Esophagus muscularis mucosa (tissue), 4 donors: ENCODE results near the gene ATP9A. TPM values are rescaled to one million over a fixed set of nuclear protein-coding genes. Genes with fewer than 3 reads are reported as not detected.
"Not testable (repeated sequence)": the region's sequence is repeated elsewhere in the genome, so short reads cannot be mapped to it uniquely, and the experiment has no call there.

Experiments
- DNase-seq: peaks from one replicate; pipeline ENCODE4 v3.0.0-alpha.2; 2017; ENCODE audit errors: extremely low spot score
- H3K27ac ChIP-seq, 4 donors: fragments of 200-600 bp; sonication (generic); replicated peaks in 1 of 4; 1 replicate in 3 of 4; 2 replicates in 1 of 4; pipeline ENCODE4 v1.5.1; 2016 to 2019; ENCODE audit warnings: mild to moderate bottlenecking in 1 of 4
- H3K27me3 ChIP-seq, 4 donors: fragments of 200-600 bp; sonication (generic); one replicate each; pipeline versions ENCODE4 v1.5.1 to v1.6.0; 2016 to 2019
- H3K36me3 ChIP-seq, 4 donors: fragments of 200-600 bp; sonication (generic); one replicate each; pipeline ENCODE4 v1.5.1; 2016 to 2019
- H3K4me1 ChIP-seq, 4 donors: fragments of 200-600 bp; sonication (generic); one replicate each; pipeline ENCODE4 v1.5.1; 2016 to 2019
- H3K4me3 ChIP-seq, 4 donors: fragments of 200-600 bp; sonication (generic); 1 replicate in 2 of 4; 2 replicates in 2 of 4; pipeline ENCODE4 v1.5.1; 2016 to 2019; ENCODE audit warnings: mild to moderate bottlenecking in 4 of 4, moderate library complexity in 1 of 4
- H3K9me3 ChIP-seq, 4 donors: fragments of 200-600 bp; sonication (generic); 1 replicate in 3 of 4; 2 replicates in 1 of 4; pipeline ENCODE4 v1.5.1; 2016 to 2019
- CTCF ChIP-seq, 3 experiments: fragments of 200-600 bp in 2 of 3; fragments of 450-650 bp in 1 of 3; sonication (generic) in 2 of 3; IDR thresholded peaks; one replicate each; pipeline ENCODE4 v1.5.1; 2017 to 2019; ENCODE audit warnings: antibody characterized with exemption in 3 of 3, mild to moderate bottlenecking in 2 of 3, moderate library complexity in 1 of 3
- EP300 ChIP-seq: sonication (generic); formaldehyde crosslinking; IDR thresholded peaks from one replicate; pipeline ENCODE4 v1.6.1; 2017; ENCODE audit warnings: antibody characterized with exemption
- POLR2A ChIP-seq: fragments of 450-650 bp; IDR thresholded peaks from one replicate; pipeline ENCODE4 v1.6.1; 2017; ENCODE audit warnings: antibody characterized with exemption, moderate library complexity, mild to moderate bottlenecking, low read depth
- POLR2AphosphoS5 ChIP-seq, 2 donors: sonication (generic); formaldehyde crosslinking; IDR thresholded peaks; one replicate each; pipeline ENCODE4 v1.6.1; 2017; ENCODE audit warnings: antibody characterized with exemption in 2 of 2
- WGBS: methylation state at CpG from one replicate; pipeline ENCODE4 v1.1.5; 2018; 5-methylcytosine and 5-hydroxymethylcytosine counted together
- intact Hi-C: fragments of 100-400 bp; cut with DNase I; formaldehyde crosslinking; loops from one replicate; pipeline ENCODE4 v1.15.1; 2023
- total RNA-seq, 4 donors: library from RNA; depleted of rRNA; stranded (reverse); fragments of >200 nt; gene quantifications; one replicate each; pipeline versions ENCODE4 v1.1.0 to v1.2.1, GENCODE V29; 2016

Gene ATP9A
- total RNA-seq, 4 donors from 2014 or later, result 44.4 to 70.9 (median 56.0) TPM

DNA sequence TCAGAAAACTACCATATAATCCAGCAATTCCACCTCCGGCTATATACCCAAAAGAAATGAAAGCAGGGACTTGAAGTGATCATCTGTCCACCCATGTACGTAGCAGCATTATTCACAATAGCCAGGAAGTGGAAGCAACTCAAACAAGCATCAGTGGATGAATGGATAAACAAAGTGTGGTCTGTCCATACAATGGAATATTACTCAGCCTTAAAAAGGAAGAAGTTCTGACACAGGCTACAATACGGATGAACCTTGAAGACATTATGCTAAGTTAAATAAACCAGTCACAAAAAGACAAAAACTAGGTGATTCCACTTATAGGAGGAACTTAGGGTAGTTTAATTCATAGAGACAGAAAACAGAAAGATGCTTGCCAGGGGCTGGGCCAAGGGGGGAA, 76.5 kb downstream of the ATP9A start:
- Histone ChIP-seq H3K4me1 (peaks cover 0 to 14% (median 11%) of the 10 kb centered on the region in 4 donors), H3K36me3 (peaks cover 4 to 76% (median 39%) of the 10 kb centered on the region in 4 donors), H3K4me3 (no peak overlapping the region), H3K9me3 (no peaks in the 10 kb centered on the region), H3K27ac (no peak overlapping the region), H3K27me3 (no peaks in the 10 kb centered on the region)
- TF ChIP-seq POLR2AphosphoS5 (IDR thresholded peaks at IDR 0.05) (no peak), EP300 (no peak), POLR2A (no peak), CTCF (IDR thresholded peaks at IDR 0.05) (no peak)
- DNase-seq, result no peak
- 100% methylated on average over 3 of the region's 3 CpGs for WGBS
- intact Hi-C loops, result no loop called here

DNA sequence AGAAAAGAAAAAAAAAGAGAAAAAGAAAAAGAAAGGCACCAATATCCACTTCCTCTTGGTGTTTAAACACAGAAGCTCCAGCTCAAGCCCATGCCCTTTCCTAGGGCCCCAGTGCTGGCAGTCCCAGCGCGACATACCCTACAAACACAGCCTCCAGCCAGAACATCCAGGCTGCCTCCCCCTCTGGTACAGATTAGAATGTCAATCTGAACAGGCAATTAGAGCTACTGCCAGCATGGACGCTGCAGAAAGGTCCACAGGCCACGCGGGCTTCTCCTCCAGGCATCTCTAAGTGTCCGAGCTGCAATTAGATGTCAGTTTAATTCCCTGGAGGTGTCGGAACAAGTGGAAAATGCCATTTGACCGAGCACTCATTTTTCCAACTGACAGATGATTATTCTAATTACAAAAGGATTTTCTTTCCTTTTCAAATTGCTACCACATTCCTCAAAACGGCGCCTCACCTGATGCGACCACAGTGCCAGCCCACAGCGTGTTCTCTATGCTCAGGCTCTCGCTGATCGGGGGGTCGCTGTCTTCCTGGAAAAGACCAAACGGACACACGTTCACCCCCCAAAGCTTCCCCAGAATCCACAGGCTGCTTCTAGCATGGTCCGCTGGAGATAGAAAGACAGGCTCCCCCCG, 79.5 kb downstream of the ATP9A start:
- no peak overlapping the region for H3K27ac ChIP-seq
- intact Hi-C loops, result no loop called here
- no peak overlapping the region for H3K4me3 ChIP-seq
- no peaks in the 10 kb centered on the region for H3K27me3 ChIP-seq
- TF ChIP-seq POLR2AphosphoS5 (IDR thresholded peaks at IDR 0.05) (no peak), EP300 (no peak), CTCF (IDR thresholded peaks at IDR 0.05) (no peak)
- no peak for DNase-seq
- H3K4me1 ChIP-seq, result no peaks in the 10 kb centered on the region
- 88% methylated on average over 19 of the region's 19 CpGs for WGBS
- peaks cover 4 to 74% (median 35%) of the 10 kb centered on the region in 4 donors for H3K36me3 ChIP-seq
- no peaks in the 10 kb centered on the region for H3K9me3 ChIP-seq

GRCh38 chr20:51687630-51688029, 80.6 kb downstream of the ATP9A start:
- no peaks in the 10 kb centered on the region for H3K4me1 ChIP-seq
- H3K4me3 ChIP-seq, result no peak overlapping the region
- H3K9me3 ChIP-seq, result no peaks in the 10 kb centered on the region
- DNase-seq, result no peak
- H3K36me3 ChIP-seq, result peaks cover 4 to 63% (median 26%) of the 10 kb centered on the region in 4 donors
- intact Hi-C loops, result no loop called here
- no peak overlapping the region for H3K27ac ChIP-seq
- no peaks in the 10 kb centered on the region for H3K27me3 ChIP-seq
- TF ChIP-seq EP300, result no peak
- no peak for TF ChIP-seq CTCF (IDR thresholded peaks at IDR 0.05)
- no peak for TF ChIP-seq POLR2A
- no peak for TF ChIP-seq POLR2AphosphoS5 (IDR thresholded peaks at IDR 0.05)
- WGBS, result 96% methylated on average over 3 of the region's 3 CpGs

- TF ChIP-seq EP300 (no peak), CTCF (IDR thresholded peaks at IDR 0.05) (no peak), POLR2A (no peak), POLR2AphosphoS5 (IDR thresholded peaks at IDR 0.05) (no peak)
- no peak for DNase-seq
- H3K27ac ChIP-seq, result no peak overlapping the region
- intact Hi-C loops, result no loop called here
- H3K4me3 ChIP-seq, result no peak overlapping the region
- H3K36me3 ChIP-seq, result peaks cover 4 to 58% (median 26%) of the 10 kb centered on the region in 4 donors
- 81% methylated on average over 8 of the region's 8 CpGs for WGBS
- no peaks in the 10 kb centered on the region for H3K9me3 ChIP-seq
- no peaks in the 10 kb centered on the region for H3K4me1 ChIP-seq
- no peaks in the 10 kb centered on the region for H3K27me3 ChIP-seq
Observed at GRCh38 chr20:51687108-51687507, 81.1 kb downstream of the ATP9A start.

DNA sequence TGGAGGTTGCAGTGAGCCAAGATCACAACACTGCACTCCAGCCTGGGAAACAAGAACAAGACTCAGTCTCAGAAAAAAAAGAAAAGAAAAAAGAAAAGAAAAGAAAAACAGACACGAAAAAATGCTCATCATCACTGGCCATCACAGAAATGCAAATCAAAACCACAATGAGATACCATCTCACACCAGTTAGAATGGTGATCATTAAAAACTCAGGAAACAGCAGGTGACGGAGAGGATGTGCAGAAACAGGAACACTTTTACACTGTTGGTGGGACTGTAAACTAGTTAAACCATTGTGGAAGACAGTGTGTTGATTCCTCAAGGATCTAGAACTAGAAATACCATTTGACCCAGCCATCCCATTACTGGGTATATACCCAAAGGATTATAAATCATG, 82.7 kb downstream of the ATP9A start:
- H3K9me3 ChIP-seq, H3K4me3 ChIP-seq, DNase-seq, H3K4me1 ChIP-seq, H3K27ac ChIP-seq, H3K27me3 ChIP-seq, intact Hi-C loops: not testable (repeated sequence)
- H3K36me3 ChIP-seq, result peaks cover 4 to 51% (median 24%) of the 10 kb centered on the region in 4 donors
- WGBS, result 71% methylated on average over 2 of the region's 2 CpGs
